NCI-H526 treated with DMSO at 0.1 percent for 48 hours (cell line): ENCODE data around the gene NAV2.
"Not testable (repeated sequence)": the region's sequence is repeated elsewhere in the genome, so short reads cannot be mapped to it uniquely, and the experiment has no call there.

Experiments used
- DNase-seq: peaks from one replicate; lab custom pipeline; 2025; lab: John Stamatoyannopoulos, UW

The NAV2 gene

DNA sequence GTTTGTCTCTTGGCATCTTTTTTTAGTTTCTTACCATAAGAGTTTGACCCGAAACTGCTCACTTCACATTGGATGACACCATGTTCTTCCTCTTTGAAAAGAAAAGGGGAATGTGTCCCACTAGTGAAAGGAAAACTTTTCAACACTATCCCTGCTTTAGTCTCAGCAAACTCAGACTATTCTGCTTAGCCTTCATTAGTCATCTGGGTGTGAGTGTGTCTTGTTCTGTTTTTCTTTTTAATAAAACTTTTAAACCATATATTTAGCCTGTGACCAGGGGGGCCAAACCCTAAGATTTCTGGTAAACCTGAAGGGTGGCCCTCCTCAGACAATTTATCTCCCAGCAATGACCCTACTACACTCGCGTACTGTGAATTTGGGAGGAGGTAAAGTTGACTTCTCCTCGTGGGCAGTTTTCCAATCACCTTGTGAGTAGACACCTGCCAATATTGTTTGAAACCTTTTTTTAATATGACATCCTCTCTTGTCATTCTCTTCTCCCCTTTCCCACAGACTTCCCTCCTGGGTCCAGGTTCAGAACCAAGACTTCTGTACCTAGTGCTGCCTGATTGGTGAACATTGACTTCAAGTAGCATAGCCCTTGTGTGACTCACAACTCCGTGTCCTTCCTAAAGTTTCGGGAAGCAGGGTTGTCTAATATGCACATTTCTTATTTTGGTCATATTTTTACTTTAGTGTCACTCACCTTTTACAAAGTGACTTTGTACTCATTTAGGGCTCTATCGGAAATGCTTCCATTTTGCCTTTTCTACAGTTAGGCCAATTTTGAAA, 407.7 kb downstream of the NAV2 start:
- DNase-seq: no peak

DNA sequence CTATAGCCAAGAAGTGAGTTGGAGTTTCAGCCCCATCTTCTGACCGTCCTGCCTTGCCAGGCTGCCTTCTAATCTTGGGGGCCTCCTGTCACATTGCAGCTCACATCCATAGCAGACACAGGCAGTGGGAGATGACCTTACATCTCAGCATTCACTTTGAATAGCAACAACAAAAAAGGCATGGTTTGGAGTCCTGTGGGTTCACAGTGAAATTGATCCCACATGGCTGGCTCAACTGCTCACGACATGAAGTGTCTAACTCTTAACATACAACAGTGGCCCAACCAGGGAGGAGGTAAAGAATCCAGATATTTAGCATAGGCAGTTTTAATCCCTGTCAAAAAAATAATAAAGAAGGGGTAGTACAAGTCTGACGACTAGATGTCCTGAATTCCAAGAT, 409.5 kb downstream of the NAV2 start:
- DNase-seq: no peak

DNA sequence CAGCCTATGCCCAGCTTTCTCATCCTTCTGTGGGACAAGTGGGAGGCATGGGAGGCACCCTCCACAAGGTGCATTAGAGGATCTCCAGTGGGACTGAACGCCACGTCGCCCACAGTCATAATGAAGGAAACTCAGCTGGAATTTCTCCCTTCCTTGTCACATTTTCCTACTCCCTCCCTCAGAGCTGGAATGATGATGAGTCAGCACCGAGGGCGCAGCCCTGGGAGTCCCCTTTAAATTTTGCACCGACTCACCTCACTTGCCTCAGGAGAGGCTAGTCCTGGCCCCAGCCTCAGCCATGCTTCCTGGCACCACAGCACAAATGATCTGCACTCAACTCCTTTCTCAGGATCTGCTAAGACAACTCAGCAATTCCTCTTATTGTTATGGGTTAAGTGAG, 413.3 kb downstream of the NAV2 start:
- DNase-seq: no peak

DNA sequence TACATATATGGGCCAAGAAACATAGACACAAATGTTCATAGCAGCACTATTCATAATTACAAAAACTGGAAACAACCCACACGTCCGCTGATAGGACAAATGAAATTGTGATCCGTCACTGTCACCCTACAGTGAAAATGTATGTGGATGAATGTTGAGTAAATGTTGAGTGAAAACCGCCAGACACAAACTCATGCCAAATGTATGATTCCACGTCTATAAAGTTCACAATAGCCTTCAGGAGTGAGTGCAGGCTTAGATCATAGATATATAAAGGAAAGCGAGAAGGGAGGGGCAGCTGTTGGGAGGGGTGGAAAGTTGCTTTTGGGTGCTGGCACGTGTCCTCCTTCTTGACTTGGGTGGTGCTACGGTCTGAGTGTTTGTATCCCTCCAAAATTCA, 414.1 kb downstream of the NAV2 start:
- no peak for DNase-seq

DNA sequence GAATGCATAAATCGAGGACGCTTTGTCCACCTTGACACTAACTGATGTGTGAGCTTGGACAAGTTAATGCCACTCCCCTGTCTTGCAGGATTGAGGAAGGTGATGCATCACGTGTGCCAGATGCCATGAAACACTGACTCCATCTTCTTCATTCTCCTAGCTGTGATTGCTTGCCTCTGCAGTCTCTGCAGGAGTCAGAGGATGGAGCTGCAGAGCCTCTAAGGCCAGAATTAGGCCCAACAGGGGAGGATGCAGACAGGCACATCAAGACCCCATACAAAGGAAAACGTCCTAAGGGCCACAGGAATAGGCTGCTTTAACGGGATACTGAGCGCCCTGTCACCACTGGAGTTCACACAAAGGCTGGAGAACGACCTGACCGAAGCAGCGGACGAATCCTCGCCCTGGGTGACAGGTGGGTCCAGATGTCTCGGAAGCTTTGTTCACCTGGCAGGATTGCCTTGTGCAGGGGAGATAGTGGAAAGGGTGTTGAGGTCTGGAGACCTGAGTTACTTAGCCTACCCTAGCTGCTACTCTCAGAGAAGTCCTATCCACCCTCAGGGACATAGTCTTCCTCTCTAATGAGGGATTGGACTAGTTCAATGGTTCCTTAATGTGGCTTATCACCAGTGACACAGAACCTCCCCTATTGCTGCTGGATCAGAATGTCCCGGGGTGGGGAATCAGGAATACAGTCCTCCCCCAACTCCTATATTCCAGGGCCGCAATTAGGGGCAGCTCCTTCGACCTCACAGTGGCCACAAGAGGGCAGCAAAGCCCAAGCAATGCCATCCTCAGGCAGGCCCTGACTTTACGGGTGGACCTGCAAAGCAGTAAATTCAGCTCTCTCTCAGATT, 415.3 kb downstream of the NAV2 start:
- DNase-seq: peak; percentile 54

DNA sequence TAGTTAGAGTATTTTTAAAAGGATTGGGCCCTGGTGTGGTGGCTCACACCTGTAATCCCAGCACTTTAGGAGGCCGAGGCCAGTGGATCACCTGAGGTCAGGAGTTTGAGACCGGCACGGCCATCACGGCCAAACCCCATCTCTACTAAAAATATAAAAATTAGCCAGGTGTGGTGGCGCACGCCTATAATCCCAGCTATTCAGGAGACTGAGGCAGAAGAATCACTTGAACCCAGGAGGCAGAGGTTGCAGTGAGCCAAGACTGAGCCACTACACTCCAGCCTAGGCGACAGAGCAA, 415.8 kb downstream of the NAV2 start:
- DNase-seq: not testable (repeated sequence)

DNA sequence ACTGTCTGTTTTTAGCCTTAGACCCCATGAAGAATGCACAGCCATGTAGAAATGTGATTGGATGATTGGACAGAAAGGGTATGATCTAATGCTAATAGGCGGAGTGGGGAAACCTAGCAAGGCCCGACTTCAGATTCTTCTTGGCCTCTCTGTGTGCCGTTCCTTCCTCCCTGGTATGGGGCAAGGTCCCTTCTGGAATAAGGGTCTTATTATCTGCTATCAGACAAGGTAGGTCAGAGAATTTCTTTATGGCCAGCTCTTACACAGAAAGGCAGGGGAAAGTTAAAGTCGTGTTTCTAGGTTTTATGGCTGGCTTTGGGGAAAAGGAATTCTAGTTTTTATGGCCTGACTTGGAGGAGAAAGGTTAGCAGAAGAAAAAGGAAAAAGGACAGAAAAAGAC, 417.0 kb downstream of the NAV2 start:
- no peak for DNase-seq

DNA sequence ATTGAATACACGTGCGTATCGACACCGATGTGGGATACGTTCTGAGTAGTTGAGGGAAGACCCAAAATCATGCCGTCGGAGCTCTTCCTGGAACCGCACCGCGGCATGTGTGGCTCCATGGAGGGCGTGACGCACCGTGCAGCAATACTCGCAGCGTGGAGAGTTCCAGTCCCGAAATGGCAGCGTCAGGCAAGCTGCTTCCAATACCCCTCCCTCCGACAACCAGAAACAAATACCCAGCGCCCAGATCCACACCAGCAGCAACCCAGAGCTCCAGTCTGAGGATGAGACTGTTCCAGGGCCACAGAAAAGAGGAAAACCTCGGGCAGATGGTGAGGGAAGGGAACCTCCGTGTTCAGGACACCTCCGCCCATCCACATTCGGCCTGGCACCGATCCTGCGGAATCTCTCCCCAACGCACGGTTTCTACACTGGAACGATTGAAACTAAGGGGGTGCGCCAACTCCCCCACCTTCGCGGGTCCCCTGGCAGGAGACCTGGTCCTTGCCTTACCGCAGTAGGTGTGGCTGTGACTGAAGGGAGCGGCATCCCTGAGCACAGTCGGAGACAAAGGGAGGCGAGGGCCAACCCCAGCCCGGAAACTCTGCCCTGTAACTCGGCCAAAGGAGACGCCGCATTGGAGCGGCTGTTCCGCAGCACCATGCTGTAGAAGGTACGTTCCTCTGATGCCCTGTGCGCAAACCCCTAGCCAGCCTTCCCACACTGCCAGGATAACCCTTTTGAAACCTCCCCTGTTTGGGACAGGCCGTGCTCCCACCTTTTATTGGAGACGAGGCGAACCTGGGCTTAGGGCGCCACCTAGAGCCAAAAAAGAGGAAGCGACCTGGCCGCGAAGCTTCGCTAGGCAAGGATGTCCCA, 419.4 kb downstream of the NAV2 start:
- peak; percentile 47 for DNase-seq

DNA sequence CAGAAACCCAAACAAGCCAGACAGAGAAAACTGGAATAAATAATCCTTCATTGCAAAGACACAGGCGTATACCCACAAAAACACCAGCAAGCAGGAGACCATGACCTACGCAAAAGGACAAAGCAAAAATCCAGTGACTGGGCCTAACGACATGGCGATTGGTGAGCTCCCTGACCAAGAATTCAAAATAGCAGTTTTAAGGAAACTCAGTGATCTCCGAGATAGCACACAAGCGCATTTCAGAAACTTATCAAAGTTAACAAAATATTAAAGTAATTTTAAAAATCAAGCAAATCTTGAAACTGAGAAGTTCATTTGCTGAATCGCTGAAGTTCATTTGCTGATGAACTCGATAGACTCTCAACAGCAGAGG, 420.0 kb downstream of the NAV2 start:
- no peak for DNase-seq

DNA sequence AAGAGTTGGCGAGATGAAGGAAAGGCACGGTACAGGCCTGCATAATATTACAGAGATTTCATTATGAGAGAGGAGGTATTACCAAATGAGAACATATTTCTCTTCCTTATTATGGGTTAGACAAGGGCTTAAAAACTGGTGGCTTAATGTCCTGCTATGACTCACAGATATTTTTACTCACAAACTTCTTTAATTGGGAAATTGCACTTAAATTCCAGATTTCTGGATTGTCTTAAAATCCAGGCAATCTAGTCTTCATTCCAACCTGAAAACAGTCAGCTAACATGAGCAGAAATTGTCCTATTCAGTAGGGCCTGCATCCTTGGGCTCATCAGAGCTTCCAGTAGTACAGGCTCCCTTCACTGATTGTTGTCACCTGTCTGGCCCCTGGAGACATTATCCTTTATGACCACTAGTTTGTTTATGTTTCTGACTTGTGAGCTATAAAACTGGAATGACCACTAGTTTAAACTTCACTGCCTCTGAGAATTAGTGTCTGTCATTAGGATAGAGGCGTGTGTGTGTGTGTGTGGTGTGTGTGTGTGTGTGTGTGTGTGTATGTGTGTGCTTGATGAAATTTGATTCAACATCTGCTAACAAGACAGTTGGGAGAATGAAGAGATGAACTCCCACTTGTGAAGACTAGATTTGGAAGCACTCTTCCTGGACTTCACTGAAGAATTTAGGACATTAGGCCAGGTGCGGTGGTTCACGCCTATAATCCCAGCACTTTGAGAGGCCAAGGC, 422.5 kb downstream of the NAV2 start:
- DNase-seq: no peak

DNA sequence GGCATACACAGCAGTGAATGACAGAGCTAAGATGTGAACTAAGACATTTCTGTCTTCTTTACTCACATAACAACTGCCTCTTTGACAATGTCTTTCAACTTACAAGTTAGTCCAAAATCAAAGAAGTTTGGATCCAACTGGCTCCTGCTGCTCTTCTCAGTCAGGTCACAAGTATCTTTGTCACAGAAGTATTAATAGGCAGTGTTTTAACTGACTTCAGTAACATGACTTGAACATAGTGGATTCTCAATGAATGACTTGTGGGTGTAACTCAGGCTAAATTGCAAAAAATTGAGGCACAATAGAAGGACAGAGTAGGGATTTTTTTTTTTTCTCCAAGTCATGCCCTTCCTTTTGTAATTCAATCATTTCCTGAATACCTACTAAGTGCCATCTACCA, 425.0 kb downstream of the NAV2 start:
- no peak for DNase-seq

DNA sequence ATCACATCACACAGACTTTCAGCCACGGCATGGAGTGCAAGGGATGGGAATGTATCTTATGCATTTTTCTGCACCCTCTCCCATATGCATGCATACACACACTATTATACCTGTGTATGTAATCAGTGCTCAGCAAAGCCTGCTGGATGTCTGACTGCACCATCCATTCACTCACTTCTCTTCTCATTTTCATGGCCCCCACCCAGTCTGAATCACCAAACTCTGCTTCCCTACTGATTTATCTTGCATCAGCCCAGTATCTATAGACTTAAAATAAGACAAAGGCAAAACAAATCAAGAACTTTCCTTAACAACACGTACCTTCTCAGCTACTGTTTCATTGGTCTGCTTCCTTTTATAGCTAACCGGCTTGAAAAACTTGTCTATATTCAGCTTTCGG, 426.1 kb downstream of the NAV2 start:
- DNase-seq: no peak

DNA sequence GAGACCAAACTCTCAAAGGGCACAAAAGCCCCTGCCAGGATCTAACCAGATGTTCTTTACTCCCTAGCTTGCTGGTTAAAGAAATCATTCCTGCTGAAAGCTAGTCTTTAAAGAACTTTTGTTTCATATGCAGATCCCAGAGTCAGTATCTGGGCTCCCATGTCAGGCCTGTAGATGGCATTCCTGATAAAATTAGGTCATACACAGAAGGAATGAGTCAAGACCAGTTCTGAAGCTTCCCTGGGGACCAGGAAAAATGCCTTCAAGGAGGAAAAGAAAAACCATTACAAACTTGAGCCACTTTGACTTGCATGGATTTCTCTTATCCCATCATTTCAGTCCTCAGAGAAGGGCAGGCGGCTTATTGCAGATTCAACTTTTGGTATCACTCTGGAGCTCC, 441.7 kb downstream of the NAV2 start:
- no peak for DNase-seq

DNA sequence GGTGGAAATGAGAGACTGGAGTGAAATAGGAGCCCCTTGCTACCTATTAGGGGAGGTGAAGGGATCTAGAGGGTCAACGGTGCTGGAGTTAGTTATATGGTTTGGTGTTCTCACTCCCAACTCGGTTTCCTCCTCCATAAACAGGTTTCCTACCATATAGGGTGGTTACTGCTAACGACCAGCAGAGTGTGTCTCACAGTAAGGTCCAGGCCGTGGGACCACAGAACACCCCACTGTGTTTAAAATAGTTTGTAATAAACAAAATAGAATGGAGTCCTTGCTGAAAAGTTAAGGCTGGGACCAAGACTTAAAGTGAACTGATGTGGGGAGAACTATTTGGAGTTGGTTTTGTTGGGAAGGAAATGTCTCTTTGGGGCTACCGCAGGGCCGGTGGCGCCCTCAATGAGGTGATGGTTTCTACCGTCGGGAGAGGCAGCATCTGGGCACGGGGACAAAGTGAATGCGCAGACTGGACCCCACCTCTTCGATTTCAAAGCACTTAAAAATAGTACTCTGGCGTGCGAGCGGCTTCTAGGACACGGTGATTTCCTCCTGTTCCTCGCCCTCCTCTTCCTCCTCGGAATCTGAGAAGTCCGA, 443.1 kb downstream of the NAV2 start:
- no peak for DNase-seq

DNA sequence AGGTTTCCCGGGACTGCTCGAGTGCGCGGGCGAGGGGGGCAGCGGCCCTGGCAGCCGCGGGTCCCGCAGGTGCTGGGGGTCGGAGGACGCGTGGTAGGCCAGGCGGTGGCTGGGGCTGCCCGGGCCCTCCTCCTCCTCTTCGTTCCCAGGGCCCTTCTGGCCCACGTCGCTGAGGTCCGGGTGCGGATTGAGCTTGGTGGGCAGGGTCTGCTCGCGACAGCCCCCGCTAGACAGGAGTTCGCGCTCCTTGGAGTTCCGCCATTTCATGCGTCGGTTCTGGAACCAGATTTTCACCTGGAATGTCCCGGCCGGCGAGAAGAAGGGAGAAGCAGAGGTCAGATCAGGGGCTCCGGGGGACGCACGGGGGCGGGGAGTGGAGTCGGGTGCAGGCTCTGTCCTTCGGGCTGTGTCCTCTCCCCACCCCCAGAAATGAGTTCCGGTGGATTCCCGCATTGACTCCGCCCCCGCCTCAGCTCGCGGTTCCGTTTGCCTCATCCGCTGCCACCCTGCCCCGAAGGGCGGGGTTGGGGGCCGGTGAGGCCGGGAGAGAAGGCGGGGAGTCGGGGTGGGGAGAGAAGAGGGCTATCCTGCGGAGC, 443.7 kb downstream of the NAV2 start:
- DNase-seq: no peak

DNA sequence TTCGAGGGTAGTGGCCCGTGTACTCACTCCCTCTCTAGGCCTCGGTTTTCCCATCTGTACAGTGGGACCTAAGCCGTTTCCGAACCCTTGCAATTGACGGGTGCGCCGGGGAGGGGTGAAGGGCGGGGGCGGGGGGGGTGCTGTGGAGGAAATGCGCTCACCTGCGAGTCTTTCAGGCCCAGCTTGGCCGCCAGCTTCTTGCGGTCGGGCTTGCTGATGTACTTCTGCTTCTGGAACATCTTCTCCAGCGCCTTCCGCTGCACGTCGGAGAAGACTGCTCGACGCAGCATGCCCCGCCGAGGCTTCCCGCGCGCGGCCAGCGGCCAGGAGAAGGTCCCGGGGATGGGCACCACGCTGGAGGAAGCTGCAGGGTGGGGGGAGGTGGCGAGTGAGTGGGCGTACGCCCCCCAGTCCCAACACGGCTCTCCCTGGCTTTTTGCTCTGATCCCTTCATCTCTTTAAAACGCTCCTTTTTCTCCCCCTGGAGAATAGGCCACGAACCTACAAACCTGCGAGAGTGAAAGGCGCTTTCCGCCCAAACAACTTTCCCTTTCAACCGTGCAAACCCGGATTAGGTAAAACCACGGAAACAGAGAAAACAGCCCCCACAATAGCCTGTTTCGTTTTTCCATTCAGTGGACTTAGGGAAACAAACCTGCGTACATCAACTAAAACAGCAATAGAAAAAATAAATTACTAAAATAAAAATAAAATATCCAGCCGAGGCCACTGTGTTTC, 444.4 kb downstream of the NAV2 start:
- no peak for DNase-seq

DNA sequence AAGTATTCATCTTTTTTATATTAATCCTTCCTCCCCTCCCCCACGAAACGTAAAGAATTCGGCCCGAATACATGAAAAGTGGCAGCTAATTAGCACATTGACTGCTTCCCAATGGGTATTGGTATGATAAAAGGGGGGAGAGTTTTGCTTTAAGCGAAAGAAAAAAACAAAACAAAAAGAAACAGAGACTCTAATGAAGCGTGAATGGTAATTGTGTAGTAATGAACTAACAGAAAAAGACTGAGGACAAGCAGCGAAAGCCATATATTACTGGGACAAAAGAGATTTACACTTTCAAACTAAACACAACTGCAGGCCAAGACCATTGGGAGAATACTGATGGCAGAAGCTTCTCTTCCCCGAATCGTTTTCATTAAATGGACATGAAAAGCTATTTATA, 445.1 kb downstream of the NAV2 start:
- DNase-seq: no peak

DNA sequence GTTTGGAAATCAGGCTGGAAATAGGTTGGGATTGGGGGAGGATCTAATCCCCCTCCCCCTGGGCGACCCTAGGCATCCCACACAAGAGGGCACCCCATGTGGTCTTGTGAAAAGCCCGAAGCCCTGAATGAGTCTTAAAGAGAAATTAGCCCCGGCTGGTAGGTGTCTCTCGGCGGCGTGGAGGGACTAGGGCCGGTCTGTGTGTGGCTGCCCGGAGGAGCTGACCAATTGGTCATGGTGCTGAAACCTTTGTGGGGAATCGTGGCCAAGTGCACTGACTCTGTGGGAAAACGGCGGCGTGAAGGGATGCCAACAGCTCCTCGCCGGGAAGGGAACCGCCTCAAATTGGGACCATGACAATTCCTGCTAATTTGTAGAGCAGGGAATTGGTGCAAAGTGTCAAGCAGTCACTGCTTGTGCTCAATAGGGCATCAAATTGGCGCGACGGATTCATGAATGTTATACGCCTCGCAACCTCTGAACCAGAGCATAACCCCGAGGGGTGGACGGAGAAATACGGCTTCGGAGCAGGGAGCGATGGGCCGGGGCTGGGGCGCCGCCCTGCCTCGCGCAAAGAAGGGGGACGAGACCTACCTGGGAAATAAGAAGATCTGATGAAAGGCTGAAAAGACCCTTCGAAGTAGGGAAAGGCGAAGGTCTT, 446.1 kb downstream of the NAV2 start:
- no peak for DNase-seq

DNA sequence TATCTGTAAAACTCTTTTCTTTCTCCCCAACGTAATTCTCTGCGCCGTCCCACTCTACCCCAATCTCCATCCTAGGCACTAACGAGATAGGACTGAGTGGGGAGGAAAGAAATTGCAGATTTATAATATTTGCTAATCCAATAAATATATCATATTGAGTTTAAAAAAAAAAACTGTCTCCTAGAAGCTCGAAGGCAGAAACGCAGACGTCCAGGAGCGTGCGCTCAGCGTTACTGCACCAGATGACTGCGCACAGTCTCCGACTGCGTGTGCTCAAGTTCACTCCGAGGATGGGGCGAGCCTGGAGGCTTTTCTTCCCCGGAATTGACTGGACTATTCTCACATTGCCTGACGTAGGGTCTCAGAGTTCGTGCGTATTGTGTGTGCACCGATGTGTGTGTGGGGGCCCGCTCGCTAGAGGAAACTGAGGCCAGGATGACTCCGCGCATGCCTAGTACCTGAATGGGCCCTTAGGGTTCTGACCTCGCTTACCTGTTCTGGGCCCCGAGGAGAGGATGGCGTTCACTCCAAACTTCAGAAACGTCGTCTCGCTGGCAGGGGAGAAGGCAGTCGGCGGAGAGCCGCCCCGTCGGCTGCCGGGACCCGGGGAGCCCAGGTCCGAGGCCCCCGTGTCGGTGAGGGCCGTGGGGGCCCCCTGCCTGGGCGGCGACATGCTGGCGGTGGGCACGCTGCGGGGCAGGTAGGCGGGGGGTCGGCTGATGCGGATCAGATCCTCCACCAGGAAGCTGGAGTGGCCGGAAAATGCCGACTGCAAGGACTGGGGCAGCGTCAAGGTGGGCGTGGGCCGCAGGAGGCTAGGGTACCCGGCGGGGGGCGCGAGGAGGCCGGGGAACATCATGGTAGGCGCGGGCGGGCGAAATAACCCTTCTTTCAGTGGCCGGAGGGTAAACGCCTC, 447.1 kb downstream of the NAV2 start:
- peak; percentile 19 for DNase-seq
